Neural progenitor cell (in vitro differentiated cells): Measurements from ENCODE around the gene MC1R. TPM values are rescaled to one million over a fixed set of nuclear protein-coding genes. Genes with fewer than 3 reads are reported as not detected.

Experiments used
- DNase-seq: peaks from one replicate; pipeline ENCODE4 v3.0.0-alpha.2; 2016; ENCODE audit warnings: low spot score
- H2AFZ ChIP-seq: fragments of 200-600 bp; sonication (generic); replicated peaks from 2 replicates; pipeline ENCODE4 v1.6.1; 2016; ENCODE audit warnings: antibody characterized with exemption
- H3F3A ChIP-seq: fragments of 200-600 bp; sonication (generic); 2 replicates; pipeline ENCODE4 v1.6.1; 2016; ENCODE audit warnings: antibody characterized with exemption, low read depth
- H3K27ac ChIP-seq: fragments of 200-600 bp; sonication (generic); 2 replicates; pipeline ENCODE4 v1.5.1; 2016; ENCODE audit warnings: mild to moderate bottlenecking
- H3K27me3 ChIP-seq: fragments of 200-600 bp; sonication (generic); 2 replicates; pipeline ENCODE4 v1.6.1; 2016; ENCODE audit warnings: mild to moderate bottlenecking, moderate library complexity
- H3K36me3 ChIP-seq: fragments of 200-600 bp; sonication (generic); 2 replicates; pipeline ENCODE4 v1.5.1; 2016
- H3K4me1 ChIP-seq: fragments of 200-600 bp; sonication (generic); 2 replicates; pipeline ENCODE4 v1.6.1; 2016; ENCODE audit warnings: mixed run types
- H3K4me2 ChIP-seq: fragments of 200-600 bp; sonication (generic); 2 replicates; pipeline ENCODE4 v1.6.1; 2016
- H3K4me3 ChIP-seq: fragments of 200-600 bp; sonication (generic); 2 replicates; pipeline ENCODE4 v1.5.1; 2016
- H3K79me2 ChIP-seq: fragments of 200-600 bp; sonication (generic); 2 replicates; pipeline ENCODE4 v1.6.1; 2016; ENCODE audit warnings: low read depth
- H3K9ac ChIP-seq: fragments of 200-600 bp; sonication (generic); 2 replicates; pipeline ENCODE4 v1.6.1; 2016
- H3K9me3 ChIP-seq: fragments of 200-600 bp; sonication (generic); 2 replicates; pipeline ENCODE4 v1.5.1; 2016; ENCODE audit warnings: low read depth
- H4K20me1 ChIP-seq: fragments of 200-600 bp; sonication (generic); 2 replicates; pipeline ENCODE4 v1.6.1; 2016; ENCODE audit warnings: low read depth
- H3K27ac Mint-ChIP-seq: 3 replicates; pipeline ENCODE4 v1.8.0; 2021; ENCODE audit warnings: mixed read lengths
- H3K27me3 Mint-ChIP-seq: 2 replicates; pipeline ENCODE4 v1.8.0; 2022; ENCODE audit warnings: low read depth, mild to moderate bottlenecking, inconsistent platforms, moderate library complexity, mixed read lengths; ENCODE audit not compliant: insufficient read depth
- H3K36me3 Mint-ChIP-seq: 3 replicates; pipeline ENCODE4 v1.8.0; 2021; ENCODE audit warnings: mixed read lengths
- H3K4me1 Mint-ChIP-seq: 3 replicates; pipeline ENCODE4 v1.8.0; 2021; ENCODE audit warnings: mixed read lengths
- H3K4me3 Mint-ChIP-seq: 3 replicates; pipeline ENCODE4 v1.8.0; 2021; ENCODE audit warnings: mild to moderate bottlenecking, moderate library complexity, mixed read lengths
- H3K9me3 Mint-ChIP-seq: 3 replicates; pipeline ENCODE4 v1.8.0; 2020; ENCODE audit warnings: mixed read lengths
- EZH2 ChIP-seq: fragments of 200-600 bp; sonication (generic); IDR thresholded peaks from 2 replicates; pipeline ENCODE4 v1.6.1; 2017; ENCODE audit warnings: antibody characterized with exemption, mild to moderate bottlenecking, moderate library complexity
- EZH2phosphoT487 ChIP-seq: fragments of 200-600 bp; sonication (generic); IDR thresholded peaks from 2 replicates; pipeline ENCODE4 v1.6.1; 2017; ENCODE audit warnings: antibody characterized with exemption
- total RNA-seq: library from RNA; depleted of rRNA; stranded (reverse); fragments of >200 nt; gene quantifications from 2 replicates; pipeline ENCODE4 v1.2.3, GENCODE V29; 2015; ENCODE audit warnings: low replicate concordance
- TF ChIP-seq, protein P1 (sequence below): fragments of 200-600 bp; sonication (generic); IDR thresholded peaks from 2 replicates; pipeline ENCODE4 v1.5.1; 2017; ENCODE audit warnings: antibody characterized with exemption, mild to moderate bottlenecking

The MC1R gene
- total RNA-seq, 1 donor from 2014 or later: 1.7 TPM

DNA sequence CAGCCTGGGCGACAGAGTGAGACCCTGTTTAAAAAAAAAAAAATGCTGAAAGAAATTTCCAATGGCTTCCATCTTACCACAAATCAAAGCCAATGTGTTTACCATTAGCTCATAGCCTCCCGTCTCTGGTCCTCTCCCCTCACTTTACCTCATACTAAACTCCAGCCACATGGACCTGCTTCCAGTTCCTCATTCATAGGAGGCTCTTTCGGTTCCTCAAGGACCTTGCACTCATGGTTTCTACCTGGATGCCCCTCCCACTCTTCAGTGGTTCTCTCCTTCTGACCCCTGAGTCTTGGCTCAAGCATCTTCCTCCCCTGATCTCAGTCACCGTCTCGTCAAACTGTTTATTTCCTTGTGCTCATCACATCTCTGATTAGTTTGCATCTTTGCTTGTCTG lies 26.1 kb downstream of the MC1R start:
- Histone ChIP-seq H3K9me3 (no peaks in the 10 kb centered on the region), H2AFZ (no peak overlapping the region), H3K9ac (no peak overlapping the region), H3F3A (peaks cover 16% of the 10 kb centered on the region), H3K27me3 (peaks cover 40% of the 10 kb centered on the region), H4K20me1 (peaks cover 6% of the 10 kb centered on the region), H3K27ac (no peak overlapping the region), H3K4me1 (peaks cover 5% of the 10 kb centered on the region), H3K4me3 (no peak overlapping the region), H3K79me2 (peaks cover 4% of the 10 kb centered on the region), H3K4me2 (no peak overlapping the region), H3K36me3 (no peaks in the 10 kb centered on the region)
- H3K36me3 Mint-ChIP-seq: no peaks in the 10 kb centered on the region
- no peak overlapping the region for H3K4me3 Mint-ChIP-seq
- H3K27me3 Mint-ChIP-seq: peaks cover 13% of the 10 kb centered on the region
- no peak for DNase-seq
- H3K4me1 Mint-ChIP-seq: peaks cover 6% of the 10 kb centered on the region
- no peak for TF ChIP-seq EZH2
- TF ChIP-seq, protein P1, sequence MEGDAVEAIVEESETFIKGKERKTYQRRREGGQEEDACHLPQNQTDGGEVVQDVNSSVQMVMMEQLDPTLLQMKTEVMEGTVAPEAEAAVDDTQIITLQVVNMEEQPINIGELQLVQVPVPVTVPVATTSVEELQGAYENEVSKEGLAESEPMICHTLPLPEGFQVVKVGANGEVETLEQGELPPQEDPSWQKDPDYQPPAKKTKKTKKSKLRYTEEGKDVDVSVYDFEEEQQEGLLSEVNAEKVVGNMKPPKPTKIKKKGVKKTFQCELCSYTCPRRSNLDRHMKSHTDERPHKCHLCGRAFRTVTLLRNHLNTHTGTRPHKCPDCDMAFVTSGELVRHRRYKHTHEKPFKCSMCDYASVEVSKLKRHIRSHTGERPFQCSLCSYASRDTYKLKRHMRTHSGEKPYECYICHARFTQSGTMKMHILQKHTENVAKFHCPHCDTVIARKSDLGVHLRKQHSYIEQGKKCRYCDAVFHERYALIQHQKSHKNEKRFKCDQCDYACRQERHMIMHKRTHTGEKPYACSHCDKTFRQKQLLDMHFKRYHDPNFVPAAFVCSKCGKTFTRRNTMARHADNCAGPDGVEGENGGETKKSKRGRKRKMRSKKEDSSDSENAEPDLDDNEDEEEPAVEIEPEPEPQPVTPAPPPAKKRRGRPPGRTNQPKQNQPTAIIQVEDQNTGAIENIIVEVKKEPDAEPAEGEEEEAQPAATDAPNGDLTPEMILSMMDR: no peak
- no peak for TF ChIP-seq EZH2phosphoT487
- no peaks in the 10 kb centered on the region for H3K9me3 Mint-ChIP-seq
- no peak overlapping the region for H3K27ac Mint-ChIP-seq

DNA sequence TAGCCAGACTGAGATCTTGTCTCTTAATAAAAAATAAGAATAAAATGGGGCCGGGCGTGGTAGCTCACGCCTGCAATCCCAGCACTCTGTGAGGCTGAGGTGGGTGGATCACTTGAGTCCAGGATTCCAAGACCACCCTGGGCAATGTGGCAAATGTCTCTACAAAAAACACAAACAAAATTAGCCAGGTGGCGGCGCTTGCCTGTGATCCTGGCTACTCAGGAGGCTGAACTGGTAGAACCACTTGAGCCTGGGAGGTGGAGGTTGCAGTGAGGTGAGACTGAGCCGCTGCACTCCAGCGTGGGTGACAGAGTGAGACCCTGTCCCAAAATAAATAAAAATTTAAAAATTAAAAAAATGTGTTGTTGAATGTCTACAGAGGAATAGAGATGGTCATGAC lies 27.0 kb downstream of the MC1R start:
- H2AFZ ChIP-seq: no peak overlapping the region
- H3K4me1 ChIP-seq: peaks cover 5% of the 10 kb centered on the region
- no peaks in the 10 kb centered on the region for H3K9me3 ChIP-seq
- Mint-ChIP-seq H3K27me3 (peaks cover 18% of the 10 kb centered on the region), H3K9me3 (no peaks in the 10 kb centered on the region), H3K4me1 (peaks cover 10% of the 10 kb centered on the region), H3K4me3 (no peak overlapping the region), H3K36me3 (no peaks in the 10 kb centered on the region), H3K27ac (no peak overlapping the region)
- no peak overlapping the region for H3K4me2 ChIP-seq
- no peak for TF ChIP-seq EZH2
- TF ChIP-seq, protein P1: no peak
- TF ChIP-seq EZH2phosphoT487: no peak
- H3K79me2 ChIP-seq: peaks cover 4% of the 10 kb centered on the region
- peaks cover 43% of the 10 kb centered on the region for H3K27me3 ChIP-seq
- peaks cover 16% of the 10 kb centered on the region for H3F3A ChIP-seq
- H4K20me1 ChIP-seq: peaks cover 15% of the 10 kb centered on the region
- H3K4me3 ChIP-seq: no peak overlapping the region
- DNase-seq: no peak
- H3K27ac ChIP-seq: no peak overlapping the region
- no peaks in the 10 kb centered on the region for H3K36me3 ChIP-seq
- no peak overlapping the region for H3K9ac ChIP-seq

DNA sequence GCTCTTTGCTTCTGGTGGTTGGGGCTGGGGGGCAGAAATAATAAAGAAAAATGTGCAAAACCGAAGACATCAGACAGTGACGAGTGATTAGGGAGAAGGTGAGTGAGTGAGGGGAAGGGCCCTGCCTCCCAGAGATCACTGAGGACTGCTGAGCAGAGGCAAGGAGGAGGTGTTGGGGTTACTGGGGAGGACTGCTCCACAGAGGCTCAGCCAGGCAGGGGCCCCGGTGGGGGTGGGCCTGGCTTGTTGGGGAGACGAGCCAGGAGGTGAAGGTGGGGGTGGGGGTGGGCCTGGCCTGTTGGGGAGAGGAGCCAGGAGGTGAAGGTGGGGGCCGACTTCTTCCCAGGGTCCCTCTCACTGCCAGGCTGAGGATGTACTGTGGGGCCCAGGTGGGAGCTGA lies 27.9 kb downstream of the MC1R start:
- H2AFZ ChIP-seq: no peak overlapping the region
- Mint-ChIP-seq H3K27ac (no peak overlapping the region), H3K4me3 (peak overlapping the region; percentile 69), H3K27me3 (peaks cover 19% of the 10 kb centered on the region), H3K9me3 (no peaks in the 10 kb centered on the region), H3K36me3 (no peaks in the 10 kb centered on the region), H3K4me1 (peaks cover 10% of the 10 kb centered on the region)
- H3K9me3 ChIP-seq: no peaks in the 10 kb centered on the region
- peaks cover 4% of the 10 kb centered on the region for H3K79me2 ChIP-seq
- no peak overlapping the region for H3K9ac ChIP-seq
- no peak overlapping the region for H3K4me3 ChIP-seq
- no peaks in the 10 kb centered on the region for H3K36me3 ChIP-seq
- peaks cover 16% of the 10 kb centered on the region for H3F3A ChIP-seq
- H3K4me2 ChIP-seq: no peak overlapping the region
- TF ChIP-seq EZH2phosphoT487 (no peak), EZH2 (no peak)
- TF ChIP-seq, protein P1: no peak
- H3K27ac ChIP-seq: no peak overlapping the region
- peaks cover 5% of the 10 kb centered on the region for H3K4me1 ChIP-seq
- peaks cover 43% of the 10 kb centered on the region for H3K27me3 ChIP-seq
- no peak for DNase-seq
- peaks cover 21% of the 10 kb centered on the region for H4K20me1 ChIP-seq
